T-cell (primary cell): ENCODE data around the gene SPEG. TPM values are rescaled to one million over a fixed set of nuclear protein-coding genes. Genes with fewer than 3 reads are reported as not detected.

ENCODE experiments used
- ATAC-seq, 4 experiments: fragments of 200-7000 bp in 3 of 4; fragments of 150-1000 bp in 1 of 4; cut with Tn5 transposase; replicated peaks in 1 of 4; 1 replicate in 3 of 4; 2 replicates in 1 of 4; pipeline ENCODE4 v1.10.0; 2021; ENCODE audit warnings: moderate library complexity in 3 of 4, mild to moderate bottlenecking in 2 of 4, moderate number of reproducible peaks in 1 of 4
- CTCF ChIA-PET, 2 donors: fragments of 300-600 bp; sonication (Branson Sonifier 250); formaldehyde crosslinking; loops; one replicate each; lab custom pipeline; 2022; ENCODE audit warnings: antibody characterized with exemption in 2 of 2; lab: Charles Lee
- POLR2A ChIA-PET, 2 donors: fragments of 300-600 bp; sonication (Branson Sonifier 250); formaldehyde crosslinking; loops; one replicate each; lab custom pipeline; 2022; ENCODE audit warnings: antibody characterized with exemption in 2 of 2; lab: Charles Lee
- DNase-seq, 35 experiments: peaks; one replicate each; pipeline versions ENCODE4 v3.0.0 to v3.0.0-alpha.2; 2013 to 2023
- H3K27ac ChIP-seq: one replicate; pipeline ENCODE4 v1.5.1; 2013; ENCODE audit warnings: low read length
- H3K27me3 ChIP-seq, 2 experiments: replicated peaks in 1 of 2; 1 replicate in 1 of 2; 2 replicates in 1 of 2; pipeline versions ENCODE4 v1.6.1 to v1.7.0; 2013; ENCODE audit warnings: low read length in 1 of 2, mixed read lengths in 1 of 2; ENCODE audit not compliant: control insufficient read depth in 2 of 2, insufficient read depth in 2 of 2; ENCODE audit errors: extremely low read depth in 1 of 2
- H3K36me3 ChIP-seq, 2 donors: 1 replicate in 1 of 2; 2 replicates in 1 of 2; pipeline versions ENCODE4 v1.6.1 to v1.7.0; 2013; ENCODE audit warnings: low read length in 1 of 2; ENCODE audit not compliant: control insufficient read depth in 2 of 2, insufficient read depth in 1 of 2; ENCODE audit errors: extremely low read depth in 1 of 2
- H3K4me1 ChIP-seq, 2 experiments: 1 replicate in 1 of 2; 2 replicates in 1 of 2; pipeline versions ENCODE4 v1.6.1 to v1.7.0; 2013; ENCODE audit warnings: low read length in 2 of 2, mixed read lengths in 1 of 2; ENCODE audit not compliant: insufficient read depth in 2 of 2, control insufficient read depth in 1 of 2; ENCODE audit errors: extremely low read depth in 1 of 2
- H3K4me3 ChIP-seq, 2 donors: 1 replicate in 1 of 2; 2 replicates in 1 of 2; pipeline versions ENCODE4 v1.5.1 to v1.7.0; 2013; ENCODE audit warnings: mild to moderate bottlenecking in 2 of 2, low read length in 1 of 2, moderate library complexity in 1 of 2; ENCODE audit not compliant: control insufficient read depth in 1 of 2; ENCODE audit errors: extremely low read depth in 1 of 2
- H3K9me3 ChIP-seq: 2 replicates; pipeline ENCODE4 v1.7.0; 2013
- H3K27ac Mint-ChIP-seq, 2 donors: one replicate each; pipeline ENCODE4 v1.8.0; 2020 to 2021; ENCODE audit warnings: mild to moderate bottlenecking in 2 of 2, mixed read lengths in 2 of 2
- H3K27me3 Mint-ChIP-seq, 2 donors: one replicate each; pipeline ENCODE4 v1.8.0; 2021 to 2022; ENCODE audit warnings: mixed read lengths in 2 of 2
- H3K36me3 Mint-ChIP-seq: one replicate; pipeline ENCODE4 v1.8.0; 2021; ENCODE audit warnings: mixed read lengths
- H3K4me1 Mint-ChIP-seq, 3 donors: one replicate each; pipeline ENCODE4 v1.8.0; 2020 to 2022; ENCODE audit warnings: mixed read lengths in 3 of 3, mild to moderate bottlenecking in 1 of 3
- H3K4me3 Mint-ChIP-seq, 3 donors: one replicate each; pipeline ENCODE4 v1.8.0; 2020 to 2022; ENCODE audit warnings: mild to moderate bottlenecking in 3 of 3, mixed read lengths in 3 of 3, moderate library complexity in 3 of 3
- H3K9me3 Mint-ChIP-seq, 3 donors: one replicate each; pipeline ENCODE4 v1.8.0; 2020 to 2022; ENCODE audit warnings: mixed read lengths in 3 of 3
- WGBS: methylation state at CpG from one replicate; pipeline ENCODE4 v1.1.5; 2013; ENCODE audit warnings: missing lambda C conversion rate; ENCODE audit not compliant: insufficient coverage; 5-methylcytosine and 5-hydroxymethylcytosine counted together
- total RNA-seq, 35 experiments: library from RNA in 6 of 35; stranded (reverse) in 6 of 35; fragments of 120-200 nt in 1 of 35; gene quantifications; one replicate each; pipeline versions ENCODE4 v1.2.1 to v1.2.4 and lab custom pipeline; 2013 to 2026

The SPEG gene
- total RNA-seq, 5 donors from 2014 or later (not counting 1 experiment from before 2014, with no cell fraction given): 13.8 to 23.9 (median 18.9) TPM

DNA sequence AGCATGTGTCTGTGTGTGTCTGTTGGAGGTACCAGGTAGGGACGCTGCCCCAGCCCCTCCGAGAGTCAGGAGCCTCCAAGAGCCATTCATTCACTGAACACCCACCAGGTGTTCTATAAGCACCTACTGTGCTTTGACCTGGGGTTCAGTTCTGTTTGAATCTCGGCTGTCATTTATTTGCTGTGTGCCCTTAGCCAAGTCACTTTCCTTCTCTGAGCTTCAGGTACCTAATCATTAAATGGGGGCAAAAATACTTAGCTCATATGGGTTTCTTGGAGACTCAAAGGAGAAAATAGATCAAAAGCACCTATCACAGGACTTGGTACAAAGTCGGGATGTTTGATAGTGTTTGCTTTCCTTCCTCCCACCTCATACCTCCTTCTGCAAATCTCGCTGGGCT is 92.8 kb downstream of the SPEG start:
- Histone ChIP-seq H3K36me3 (no peaks in the 10 kb centered on the region), H3K4me1 (peaks cover 0 to 17% of the 10 kb centered on the region in 2 experiments), H3K4me3 (no peak overlapping the region), H3K9me3 (no peaks in the 10 kb centered on the region), H3K27ac (no peak overlapping the region), H3K27me3 (peaks cover 7 to 93% of the 10 kb centered on the region in 2 experiments)
- H3K36me3 Mint-ChIP-seq: no peaks in the 10 kb centered on the region
- 50% methylated on average over 1 of the region's 5 CpGs for WGBS
- peaks cover 78 to 87% of the 10 kb centered on the region in 2 donors for H3K27me3 Mint-ChIP-seq
- H3K4me1 Mint-ChIP-seq: peaks cover 4 to 8% (median 7%) of the 10 kb centered on the region in 3 donors
- ATAC-seq: no peak
- POLR2A ChIA-PET: interaction anchor here in 1 of 2 donors (0.5 kb wide), 1 partner anchor 140 kb away, joined by 4 read pairs; the partner anchor contains the start of gene DNPEP
- H3K9me3 Mint-ChIP-seq: no peaks in the 10 kb centered on the region
- CTCF ChIA-PET: interaction anchor here (0.7 to 6.7 kb wide), 11 partner anchors 9 to 128 kb away, joined by 3 to 57 read pairs (median 5); partner anchors contain the start of gene GMPPA (in 1 of the 2)
- H3K4me3 Mint-ChIP-seq: no peak overlapping the region
- H3K27ac Mint-ChIP-seq: no peak overlapping the region
- DNase-seq: no peak

- no peak overlapping the region for H3K27ac ChIP-seq
- ChIA-PET POLR2A (interaction anchor here in 1 of 2 donors (0.6 kb wide), 1 partner anchor 23 kb away, joined by 6 read pairs; no protein-coding TSS in a partner anchor), CTCF (interaction anchor here (0.6 to 6.7 kb wide), 38 partner anchors 9 to 142 kb away, joined by 3 to 57 read pairs (median 4); partner anchors contain the start of genes DNPEP (in 1 of the 2) and GMPPA (in 1 of the 2))
- H3K27ac Mint-ChIP-seq: no peak overlapping the region
- H3K9me3 Mint-ChIP-seq: no peaks in the 10 kb centered on the region
- ATAC-seq: peak; percentile 84 to 97 (median 88)
- H3K27me3 Mint-ChIP-seq: peaks cover 62 to 73% of the 10 kb centered on the region in 2 donors
- no peaks in the 10 kb centered on the region for H3K4me1 Mint-ChIP-seq
- H3K4me1 ChIP-seq: peaks cover 0 to 6% of the 10 kb centered on the region in 2 experiments
- no peak overlapping the region for H3K4me3 Mint-ChIP-seq
- no peaks in the 10 kb centered on the region for H3K9me3 ChIP-seq
- H3K36me3 ChIP-seq: no peaks in the 10 kb centered on the region
- peak; percentile 53 to 90 (median 78) for DNase-seq
- 15% methylated on average over 16 of the region's 21 CpGs for WGBS
- no peaks in the 10 kb centered on the region for H3K36me3 Mint-ChIP-seq
- peaks cover 0 to 85% of the 10 kb centered on the region in 2 experiments for H3K27me3 ChIP-seq
- no peak overlapping the region for H3K4me3 ChIP-seq
Observed at GRCh38 chr2:219530048-219530963, 95.7 kb downstream of the SPEG start.

DNA sequence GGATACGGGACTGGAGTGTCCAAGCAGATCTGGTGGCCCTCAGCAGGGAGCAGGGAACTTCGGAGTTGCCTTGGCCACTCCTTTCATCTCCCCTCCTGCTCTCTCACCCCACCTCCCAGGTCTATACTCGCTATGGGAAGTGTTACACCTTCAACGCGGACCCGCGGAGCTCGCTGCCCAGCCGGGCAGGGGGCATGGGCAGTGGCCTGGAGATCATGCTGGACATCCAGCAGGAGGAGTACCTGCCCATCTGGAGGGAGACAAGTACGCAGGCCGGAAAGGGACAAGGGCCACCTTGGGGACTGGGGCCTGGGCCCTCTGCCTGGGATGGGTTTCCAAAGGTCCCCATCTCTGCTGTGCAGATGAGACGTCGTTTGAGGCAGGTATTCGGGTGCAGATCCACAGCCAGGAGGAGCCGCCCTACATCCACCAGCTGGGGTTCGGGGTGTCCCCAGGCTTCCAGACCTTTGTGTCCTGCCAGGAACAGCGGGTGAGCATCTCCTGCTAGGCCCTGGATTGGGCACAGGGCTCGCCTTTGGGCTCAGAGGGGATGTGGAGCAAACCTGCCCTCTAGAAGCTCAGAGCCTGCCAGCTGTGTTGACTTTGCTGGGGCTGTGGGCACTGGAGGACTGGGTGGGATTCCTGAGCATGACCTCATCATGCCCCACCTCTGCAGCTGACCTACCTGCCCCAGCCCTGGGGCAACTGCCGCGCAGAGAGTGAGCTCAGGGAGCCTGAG is 97.2 kb downstream of the SPEG start:
- DNase-seq (no peak), ATAC-seq (no peak)
- Histone ChIP-seq H3K9me3 (no peaks in the 10 kb centered on the region), H3K4me1 (peaks cover 0 to 6% of the 10 kb centered on the region in 2 experiments), H3K36me3 (no peaks in the 10 kb centered on the region), H3K27ac (no peak overlapping the region), H3K4me3 (no peak overlapping the region), H3K27me3 (peaks cover 0 to 80% of the 10 kb centered on the region in 2 experiments)
- no peaks in the 10 kb centered on the region for H3K9me3 Mint-ChIP-seq
- H3K4me1 Mint-ChIP-seq: no peaks in the 10 kb centered on the region
- H3K36me3 Mint-ChIP-seq: no peaks in the 10 kb centered on the region
- 77% methylated on average over 18 of the region's 20 CpGs for WGBS
- H3K27ac Mint-ChIP-seq: no peak overlapping the region
- CTCF ChIA-PET: interaction anchor here (0.9 to 6.7 kb wide), 6 partner anchors 10 to 130 kb away, joined by 3 to 57 read pairs (median 7); partner anchors contain the start of gene GMPPA (in 1 of the 2)
- POLR2A ChIA-PET: no interaction called here
- H3K4me3 Mint-ChIP-seq: no peak overlapping the region
- H3K27me3 Mint-ChIP-seq: peaks cover 50 to 59% of the 10 kb centered on the region in 2 donors

GRCh38 chr2:219532378-219532649 is 97.7 kb downstream of the SPEG start:
- Mint-ChIP-seq H3K4me1 (no peaks in the 10 kb centered on the region), H3K9me3 (no peaks in the 10 kb centered on the region), H3K27me3 (peaks cover 45 to 54% of the 10 kb centered on the region in 2 donors), H3K27ac (no peak overlapping the region), H3K4me3 (no peak overlapping the region), H3K36me3 (no peaks in the 10 kb centered on the region)
- H3K4me1 ChIP-seq: peaks cover 0 to 6% of the 10 kb centered on the region in 2 experiments
- H3K27me3 ChIP-seq: peaks cover 0 to 79% of the 10 kb centered on the region in 2 experiments
- H3K4me3 ChIP-seq: no peak overlapping the region
- ATAC-seq (no peak), DNase-seq (no peak)
- no peaks in the 10 kb centered on the region for H3K36me3 ChIP-seq
- H3K9me3 ChIP-seq: no peaks in the 10 kb centered on the region
- ChIA-PET POLR2A (no interaction called here), CTCF (interaction anchor here (2.6 to 6.7 kb wide), 2 partner anchors 9 to 128 kb away, joined by 11 to 57 read pairs; no protein-coding TSS in a partner anchor)
- 80% methylated on average over 6 of the region's 8 CpGs for WGBS
- H3K27ac ChIP-seq: no peak overlapping the region

DNA sequence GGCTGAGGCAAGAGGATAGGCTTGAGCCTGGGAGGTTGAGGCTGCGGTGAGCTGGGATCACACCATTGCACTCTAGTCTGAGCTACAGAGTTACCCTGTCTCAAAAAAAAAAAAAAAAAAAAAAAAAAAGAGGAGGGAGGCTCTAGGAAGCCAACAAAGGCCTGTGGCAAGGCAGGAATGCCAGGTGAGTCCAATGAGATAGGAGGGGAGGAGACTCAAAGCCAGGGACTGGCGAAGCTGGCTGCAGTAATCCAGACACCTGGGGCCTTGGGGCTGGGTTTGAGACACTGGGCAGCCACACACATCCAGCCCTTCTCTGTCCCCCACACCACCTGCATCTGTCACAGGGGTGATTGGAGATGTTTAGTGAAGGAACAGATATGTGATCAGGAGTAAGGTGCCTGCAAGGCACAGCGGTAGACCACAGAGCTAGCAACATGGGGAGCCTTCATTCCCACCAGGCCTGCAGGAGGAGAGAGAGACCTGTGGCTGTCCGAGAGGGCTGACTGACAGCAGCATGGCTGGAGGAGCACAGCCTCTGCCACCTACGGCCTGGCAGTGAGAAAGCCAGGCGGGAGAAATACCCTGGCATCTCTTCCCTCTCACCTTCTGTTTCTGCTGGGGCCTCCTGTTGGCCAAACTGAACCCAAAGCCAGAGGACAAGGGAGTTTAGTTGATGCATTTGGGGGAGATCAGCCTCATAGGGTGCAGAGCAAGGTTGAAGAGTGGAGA is 99.5 kb downstream of the SPEG start:
- ChIA-PET POLR2A (no interaction called here), CTCF (no interaction called here)
- Mint-ChIP-seq H3K27me3 (peaks cover 29 to 36% of the 10 kb centered on the region in 2 donors), H3K4me3 (no peak overlapping the region), H3K4me1 (no peaks in the 10 kb centered on the region), H3K9me3 (no peaks in the 10 kb centered on the region), H3K36me3 (no peaks in the 10 kb centered on the region), H3K27ac (no peak overlapping the region)
- no peak for ATAC-seq
- Histone ChIP-seq H3K27me3 (peaks cover 0 to 67% of the 10 kb centered on the region in 2 experiments), H3K9me3 (no peaks in the 10 kb centered on the region), H3K27ac (no peak overlapping the region), H3K4me1 (peaks cover 0 to 6% of the 10 kb centered on the region in 2 experiments), H3K36me3 (peaks cover 0 to 5% of the 10 kb centered on the region in 2 donors), H3K4me3 (no peak overlapping the region)
- DNase-seq: no peak
- 100% methylated on average over 1 of the region's 6 CpGs for WGBS
